GM12801 (cell line): ENCODE data around the gene FRS2.

ENCODE experiments used
- TF ChIP-seq, protein P1 (sequence below): IDR thresholded peaks from one replicate; pipeline ENCODE4 v1.5.1; 2011; ENCODE audit warnings: control low read depth; ENCODE audit not compliant: insufficient read length; ENCODE audit errors: extremely low read depth

Gene FRS2

DNA sequence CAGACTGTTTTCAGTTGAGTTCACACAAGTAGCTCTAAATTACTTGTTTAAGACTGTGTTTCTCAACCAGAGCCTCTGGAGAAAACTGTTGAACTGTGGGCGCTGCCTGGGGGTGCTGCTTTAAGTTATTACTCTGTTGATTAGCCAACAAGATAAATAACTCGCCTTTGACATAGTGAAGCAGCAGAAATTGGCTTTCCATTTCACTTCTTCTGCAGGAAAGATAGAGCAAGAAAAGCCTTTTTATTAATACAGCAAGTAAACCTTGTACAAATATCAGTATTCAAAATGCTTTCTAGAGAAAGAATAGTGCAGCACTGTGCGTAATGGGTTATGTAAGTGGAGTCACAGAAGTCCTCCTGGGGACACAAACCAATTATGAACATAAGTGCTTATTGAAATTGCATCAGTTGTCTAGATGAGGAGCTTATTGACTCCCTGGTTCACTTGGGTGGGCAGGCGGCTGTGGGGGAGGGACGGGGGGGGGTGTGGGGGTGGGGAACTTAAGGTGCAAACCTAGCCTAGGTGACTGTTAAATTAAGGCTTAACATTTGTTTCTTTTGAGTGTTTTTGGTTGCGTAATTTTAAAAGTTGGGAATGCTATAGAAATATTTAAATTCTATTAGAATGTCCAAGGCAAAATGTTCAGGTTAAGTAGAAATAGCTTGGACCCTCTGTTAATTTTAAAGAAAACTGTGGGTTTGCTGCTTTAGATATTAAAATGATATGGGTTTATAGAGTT is 6.3 kb downstream of the FRS2 start:
- TF ChIP-seq, protein P1, sequence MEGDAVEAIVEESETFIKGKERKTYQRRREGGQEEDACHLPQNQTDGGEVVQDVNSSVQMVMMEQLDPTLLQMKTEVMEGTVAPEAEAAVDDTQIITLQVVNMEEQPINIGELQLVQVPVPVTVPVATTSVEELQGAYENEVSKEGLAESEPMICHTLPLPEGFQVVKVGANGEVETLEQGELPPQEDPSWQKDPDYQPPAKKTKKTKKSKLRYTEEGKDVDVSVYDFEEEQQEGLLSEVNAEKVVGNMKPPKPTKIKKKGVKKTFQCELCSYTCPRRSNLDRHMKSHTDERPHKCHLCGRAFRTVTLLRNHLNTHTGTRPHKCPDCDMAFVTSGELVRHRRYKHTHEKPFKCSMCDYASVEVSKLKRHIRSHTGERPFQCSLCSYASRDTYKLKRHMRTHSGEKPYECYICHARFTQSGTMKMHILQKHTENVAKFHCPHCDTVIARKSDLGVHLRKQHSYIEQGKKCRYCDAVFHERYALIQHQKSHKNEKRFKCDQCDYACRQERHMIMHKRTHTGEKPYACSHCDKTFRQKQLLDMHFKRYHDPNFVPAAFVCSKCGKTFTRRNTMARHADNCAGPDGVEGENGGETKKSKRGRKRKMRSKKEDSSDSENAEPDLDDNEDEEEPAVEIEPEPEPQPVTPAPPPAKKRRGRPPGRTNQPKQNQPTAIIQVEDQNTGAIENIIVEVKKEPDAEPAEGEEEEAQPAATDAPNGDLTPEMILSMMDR, result no peak

DNA sequence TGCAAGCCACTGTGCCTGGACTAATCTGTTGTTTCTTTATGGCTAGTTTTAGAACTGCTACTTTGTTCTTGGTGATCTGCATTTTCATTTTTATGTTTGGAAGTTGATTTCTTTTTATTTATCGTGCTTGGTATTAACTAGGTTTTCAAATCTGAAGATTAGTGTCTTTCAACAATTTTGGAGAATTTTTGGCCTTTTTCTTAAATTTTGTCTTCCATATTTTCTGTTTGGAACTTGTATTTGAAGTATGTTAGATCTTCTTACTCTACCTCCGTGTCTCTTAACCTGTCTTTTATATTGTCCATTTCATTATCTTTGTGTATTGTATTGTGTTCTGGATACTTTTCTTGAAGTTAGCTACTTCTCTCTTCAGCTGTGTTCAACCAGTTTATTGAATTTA is 9.5 kb downstream of the FRS2 start:
- TF ChIP-seq, protein P1, result no peak

DNA sequence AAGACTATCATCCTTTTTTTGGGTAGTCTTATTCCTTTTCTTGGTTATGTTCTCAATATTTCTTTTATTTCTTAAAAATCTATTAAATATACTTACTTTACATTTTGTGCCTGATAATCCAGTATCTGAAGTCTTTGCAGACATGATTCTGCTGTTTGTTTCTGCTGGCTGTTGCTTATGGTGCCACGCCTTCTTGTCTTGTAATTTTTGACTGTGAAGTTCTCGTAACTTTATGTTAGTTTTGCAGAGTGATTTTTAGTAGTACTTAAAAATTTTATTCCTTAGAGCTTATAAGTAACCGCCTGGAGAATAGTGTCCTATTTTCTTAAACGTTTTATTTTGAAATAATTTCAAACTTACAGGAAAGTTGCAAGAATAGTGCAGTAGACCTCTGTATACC is 10.5 kb downstream of the FRS2 start:
- TF ChIP-seq, protein P1, result no peak

DNA sequence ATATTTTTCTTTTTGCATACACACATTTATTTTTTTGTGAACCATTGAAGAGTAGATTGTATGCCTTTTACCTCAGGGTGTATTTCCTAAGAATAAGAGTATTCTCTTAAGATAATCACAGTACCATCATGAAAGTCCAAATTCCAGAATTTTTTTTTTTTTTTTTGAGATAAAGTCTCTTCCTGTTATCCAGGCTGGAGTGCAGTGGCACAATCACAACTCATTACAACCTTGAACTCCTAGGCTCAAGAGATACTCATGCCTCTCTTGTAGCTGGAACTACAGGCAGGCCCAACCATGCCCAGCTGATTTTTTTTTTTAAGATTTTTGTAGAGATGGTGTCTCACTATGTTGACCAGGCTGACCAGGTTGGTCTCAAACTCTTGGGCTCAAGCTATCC is 10.9 kb downstream of the FRS2 start:
- TF ChIP-seq, protein P1, result no peak

DNA sequence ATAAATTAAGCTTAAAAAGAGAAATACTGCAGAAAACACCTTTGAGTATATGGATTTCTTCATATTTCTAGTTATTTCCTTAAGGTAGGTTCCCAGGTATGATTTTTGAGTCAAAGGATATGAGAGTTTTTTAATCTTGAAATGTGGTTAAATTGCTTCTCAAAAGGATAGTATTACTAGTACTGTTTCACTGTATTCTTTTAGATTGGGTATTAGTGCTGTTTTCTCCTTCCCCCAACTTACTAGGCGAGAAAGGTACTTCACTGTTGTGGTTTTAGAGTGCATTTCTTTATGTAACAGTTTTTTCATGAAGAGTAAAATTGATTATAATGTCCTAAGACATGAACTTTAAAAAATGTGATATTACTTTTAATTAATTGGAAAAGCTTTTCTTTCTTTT is 13.5 kb downstream of the FRS2 start:
- TF ChIP-seq, protein P1, result no peak

DNA sequence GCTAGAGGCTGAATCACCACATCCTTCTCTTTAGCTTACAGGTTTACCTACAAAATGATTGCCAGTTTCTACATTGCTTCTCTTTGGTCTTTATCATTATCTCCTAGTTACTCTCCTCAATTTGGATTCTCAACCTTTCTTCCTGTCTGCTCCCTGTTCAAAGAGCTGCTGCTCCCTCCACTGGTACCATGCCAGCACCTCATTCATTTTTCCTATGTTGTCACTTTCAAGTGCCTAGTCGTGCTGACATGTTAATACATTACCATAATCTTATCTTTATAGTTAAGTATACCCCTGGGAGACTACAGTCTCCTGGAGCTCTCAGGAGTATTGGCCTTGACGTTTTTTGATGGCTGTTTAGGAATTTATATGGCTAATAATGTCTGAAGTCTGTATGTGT is 14.2 kb downstream of the FRS2 start:
- TF ChIP-seq, protein P1, result no peak

DNA sequence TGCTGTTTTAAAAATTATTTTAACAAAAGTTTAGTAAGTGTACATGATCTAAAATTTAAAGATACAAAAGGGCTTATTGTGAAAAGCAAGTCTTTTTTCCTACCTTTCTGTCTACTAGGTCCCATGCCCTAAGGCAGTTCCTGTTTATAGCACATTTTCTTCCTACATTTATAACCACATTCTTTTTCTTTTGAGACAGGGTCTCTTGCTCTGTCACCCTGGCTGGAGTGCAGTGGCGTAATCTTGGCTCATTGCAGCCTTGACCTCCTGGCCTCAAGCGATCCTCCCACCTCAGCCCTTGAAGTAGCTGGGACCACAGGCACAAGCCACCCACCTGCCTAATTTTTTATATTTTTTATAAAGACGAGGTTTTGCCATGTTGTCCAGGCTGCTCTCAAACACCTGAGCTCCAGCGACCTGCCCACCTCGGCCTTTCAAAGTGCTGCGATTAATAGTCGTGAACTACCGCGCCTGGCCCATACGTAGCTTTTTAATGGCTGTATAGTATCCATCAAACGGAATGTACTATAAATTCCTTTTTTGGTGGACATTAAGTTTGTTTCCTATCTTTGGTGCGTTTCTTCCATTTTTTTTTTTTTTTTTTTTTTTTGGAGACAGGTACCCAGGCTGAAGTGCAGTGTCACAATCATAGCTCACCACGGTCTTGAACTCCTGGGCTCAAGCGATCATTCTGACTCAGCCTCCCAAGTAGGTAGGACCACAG is 20.9 kb downstream of the FRS2 start:
- TF ChIP-seq, protein P1, result no peak
